ENCODE results near the gene USE1.

- TF ChIP-seq POLR2A (IDR thresholded peaks at IDR 0.05) (no peak), POLR2AphosphoS5 (IDR thresholded peaks at IDR 0.05) (no peak), CTCF (IDR thresholded peaks at IDR 0.05) (no peak), EP300 (IDR thresholded peaks at IDR 0.05) (no peak)
Measured at GRCh38 chr19:17235971-17236777, 21.0 kb downstream of the USE1 start.

All from sigmoid colon (tissue), 4 donors.